ENCODE results near the gene CX3CR1. TPM values are rescaled to one million over a fixed set of nuclear protein-coding genes. Genes with fewer than 3 reads are reported as not detected.

CX3CR1 gene
- total and polyA plus RNA-seq, 9 of the 15 experiments (the other 6 are each of a cell fraction or from before 2014, with no cell fraction given) = 0.03 to 0.21 TPM; not detected in 7

- WGBS (ENCODE audit: insufficient coverage, low coverage, missing lambda C conversion rate) = 0% methylated on average over 5 of the region's 5 CpGs
- no peaks in the 10 kb centered on the region for H4K20me1 ChIP-seq (replicated peaks; ENCODE audit: control insufficient read depth, insufficient read depth, low read length)
- H3K9me3 ChIP-seq (replicated peaks; ENCODE audit: control insufficient read depth, insufficient read depth, low read depth, low read length) = no peaks in the 10 kb centered on the region
- TF ChIP-seq CBX5 (IDR thresholded peaks at IDR 0.05; ENCODE audit: borderline replicate concordance, low read depth) = no peak
- TF ChIP-seq SMAD1 (IDR thresholded peaks at IDR 0.05; ENCODE audit: low read depth, low read length, partially characterized antibody) = no peak
- TF ChIP-seq E2F1 (CRISPR knock-in tag; IDR thresholded peaks at IDR 0.05) = no peak
- TF ChIP-seq CHD1 (IDR thresholded peaks at IDR 0.05; ENCODE audit: low read length) = no peak
- no peak for TF ChIP-seq HDAC8 (tag; IDR thresholded peaks at IDR 0.05)
- TF ChIP-seq NCOR1 (IDR thresholded peaks at IDR 0.05) = no peak
- no peak for TF ChIP-seq LCOR (CRISPR knock-in tag; IDR thresholded peaks at IDR 0.05)
- TF ChIP-seq ZNF76 (CRISPR knock-in tag; IDR thresholded peaks at IDR 0.05; ENCODE audit: borderline replicate concordance) = no peak
- TF ChIP-seq, protein P1, sequence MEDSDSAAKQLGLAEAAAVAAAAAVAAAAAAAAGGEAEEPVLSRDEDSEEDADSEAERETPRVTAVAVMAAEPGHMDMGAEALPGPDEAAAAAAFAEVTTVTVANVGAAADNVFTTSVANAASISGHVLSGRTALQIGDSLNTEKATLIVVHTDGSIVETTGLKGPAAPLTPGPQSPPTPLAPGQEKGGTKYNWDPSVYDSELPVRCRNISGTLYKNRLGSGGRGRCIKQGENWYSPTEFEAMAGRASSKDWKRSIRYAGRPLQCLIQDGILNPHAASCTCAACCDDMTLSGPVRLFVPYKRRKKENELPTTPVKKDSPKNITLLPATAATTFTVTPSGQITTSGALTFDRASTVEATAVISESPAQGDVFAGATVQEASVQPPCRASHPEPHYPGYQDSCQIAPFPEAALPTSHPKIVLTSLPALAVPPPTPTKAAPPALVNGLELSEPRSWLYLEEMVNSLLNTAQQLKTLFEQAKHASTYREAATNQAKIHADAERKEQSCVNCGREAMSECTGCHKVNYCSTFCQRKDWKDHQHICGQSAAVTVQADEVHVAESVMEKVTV (CRISPR knock-in tag; IDR thresholded peaks at IDR 0.05) = no peak
- no peak overlapping the region for H3K4me3 ChIP-seq
- no peak for ATAC-seq
- no peak overlapping the region for H3K9ac ChIP-seq (ENCODE audit: insufficient read depth in 1 of 2, low read depth in 2 of 2, low read length in 2 of 2)
- intact Hi-C loops (cut with micrococcal nuclease) (no loop called here), in situ Hi-C loops (cut with MboI) (no loop called here)
- BruUV-seq (replicated peaks) = no TSS peak
- H3K79me2 ChIP-seq (ENCODE audit: control insufficient read depth, insufficient read depth, low read length) = no peaks in the 10 kb centered on the region
- H3K27ac ChIP-seq (ENCODE audit: extremely low read depth, low read depth, low read length) = no peak overlapping the region
- no peaks in the 10 kb centered on the region for H3K36me3 ChIP-seq (ENCODE audit: control insufficient read depth, insufficient read depth, low read length)
- ChIA-PET POLR2A (interaction anchor here (0.7 to 1.5 kb wide), 2 partner anchors 10 to 73 kb away, joined by 4 to 5 read pairs; no protein-coding TSS in a partner anchor), CTCF (ENCODE audit: low intra/inter-chr PET ratio) (no interaction called here)
- no peaks in the 10 kb centered on the region; a peak in 2 of 5 replicates for H3K4me1 ChIP-seq (replicated peaks in 1 of 2; ENCODE audit: control insufficient read depth in 2 of 2, insufficient read depth in 2 of 2, low read length in 2 of 2)
- no peak for DNase-seq (ENCODE audit: extremely low read depth in 1 of 4, low spot score in 3 of 4)
- H3K9me1 ChIP-seq (ENCODE audit: control insufficient read depth, insufficient read depth, low read length) = no peaks in the 10 kb centered on the region
- no peak overlapping the region for H3K4me2 ChIP-seq (ENCODE audit: insufficient read depth, low read length)
- no peak for FAIRE-seq
- peaks cover 6 to 44% of the 10 kb centered on the region in 2 experiments; a peak in 4 of 5 replicates for H3K27me3 ChIP-seq (ENCODE audit: control insufficient read depth in 2 of 2, insufficient read depth in 2 of 2, low read length in 2 of 2)
- H2AFZ ChIP-seq (ENCODE audit: low read depth, low read length) = no peak overlapping the region
Observed at GRCh38 chr3:39277893-39278615, 1.8 kb downstream of the CX3CR1 start.
